ENCODE measurements around the gene CERS4.

The CERS4 gene

DNA sequence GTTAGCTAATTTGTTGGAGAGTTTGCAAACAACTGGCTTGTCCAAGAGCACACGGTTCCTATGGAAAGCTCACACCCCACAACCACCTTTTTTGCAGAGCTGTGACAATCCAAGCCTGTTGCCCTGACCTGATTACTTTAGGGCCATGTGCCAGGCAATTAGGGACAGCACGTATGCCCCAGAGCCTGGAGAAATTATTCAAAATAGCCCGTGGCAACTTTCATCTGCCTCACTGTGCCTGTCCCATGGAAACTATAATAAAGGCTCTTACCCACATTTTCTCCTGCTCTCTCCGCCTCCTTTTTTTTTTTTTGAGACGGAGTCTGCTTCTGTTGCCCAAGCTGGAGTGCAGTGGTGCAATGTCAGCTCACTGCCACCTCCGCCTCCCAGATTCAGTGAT lies 41.2 kb upstream of the CERS4 start:
- Histone ChIP-seq H3F3A (ENCODE audit: control insufficient read depth, insufficient read depth) (no peaks in the 10 kb centered on the region), H3K27ac (ENCODE audit: low read depth, low read length) (no peak overlapping the region), H3K36me3 (ENCODE audit: control insufficient read depth, low read length) (no peaks in the 10 kb centered on the region), H3K79me2 (ENCODE audit: control insufficient read depth, low read length) (no peaks in the 10 kb centered on the region), H3K9me3 (ENCODE audit: control insufficient read depth, insufficient read depth, low read length) (no peaks in the 10 kb centered on the region), H3K4me1 (ENCODE audit: control insufficient read depth, low read length) (no peaks in the 10 kb centered on the region), H4K20me1 (ENCODE audit: control insufficient read depth, insufficient read depth, low read depth, low read length) (no peaks in the 10 kb centered on the region), H3K4me3 (ENCODE audit: low read length) (no peak overlapping the region), H3K4me2 (ENCODE audit: low read length) (no peak overlapping the region), H3K27me3 (ENCODE audit: control insufficient read depth, low read length) (no peaks in the 10 kb centered on the region), H3K9me2 (replicated peaks; ENCODE audit: control insufficient read depth, low read length) (no peaks in the 10 kb centered on the region)
- TF ChIP-seq EZH2phosphoT487 (IDR thresholded peaks at IDR 0.05; ENCODE audit: borderline replicate concordance, low read length): no peak
- TF ChIP-seq, protein P1, sequence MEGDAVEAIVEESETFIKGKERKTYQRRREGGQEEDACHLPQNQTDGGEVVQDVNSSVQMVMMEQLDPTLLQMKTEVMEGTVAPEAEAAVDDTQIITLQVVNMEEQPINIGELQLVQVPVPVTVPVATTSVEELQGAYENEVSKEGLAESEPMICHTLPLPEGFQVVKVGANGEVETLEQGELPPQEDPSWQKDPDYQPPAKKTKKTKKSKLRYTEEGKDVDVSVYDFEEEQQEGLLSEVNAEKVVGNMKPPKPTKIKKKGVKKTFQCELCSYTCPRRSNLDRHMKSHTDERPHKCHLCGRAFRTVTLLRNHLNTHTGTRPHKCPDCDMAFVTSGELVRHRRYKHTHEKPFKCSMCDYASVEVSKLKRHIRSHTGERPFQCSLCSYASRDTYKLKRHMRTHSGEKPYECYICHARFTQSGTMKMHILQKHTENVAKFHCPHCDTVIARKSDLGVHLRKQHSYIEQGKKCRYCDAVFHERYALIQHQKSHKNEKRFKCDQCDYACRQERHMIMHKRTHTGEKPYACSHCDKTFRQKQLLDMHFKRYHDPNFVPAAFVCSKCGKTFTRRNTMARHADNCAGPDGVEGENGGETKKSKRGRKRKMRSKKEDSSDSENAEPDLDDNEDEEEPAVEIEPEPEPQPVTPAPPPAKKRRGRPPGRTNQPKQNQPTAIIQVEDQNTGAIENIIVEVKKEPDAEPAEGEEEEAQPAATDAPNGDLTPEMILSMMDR (IDR thresholded peaks at IDR 0.05; ENCODE audit: low read depth, low read length, poor library complexity, severe bottlenecking): no peak

GRCh38 chr19:8168537-8168936 lies 40.6 kb upstream of the CERS4 start:
- H3K27me3 ChIP-seq (ENCODE audit: control insufficient read depth, low read length): no peaks in the 10 kb centered on the region
- H3K36me3 ChIP-seq (ENCODE audit: control insufficient read depth, low read length): no peaks in the 10 kb centered on the region
- H3K9me2 ChIP-seq (replicated peaks; ENCODE audit: control insufficient read depth, low read length): no peaks in the 10 kb centered on the region
- TF ChIP-seq EZH2phosphoT487 (IDR thresholded peaks at IDR 0.05; ENCODE audit: borderline replicate concordance, low read length): no peak
- TF ChIP-seq, protein P1 (IDR thresholded peaks at IDR 0.05; ENCODE audit: low read depth, low read length, poor library complexity, severe bottlenecking): no peak
- no peaks in the 10 kb centered on the region for H4K20me1 ChIP-seq (ENCODE audit: control insufficient read depth, insufficient read depth, low read depth, low read length)
- no peak overlapping the region for H3K4me2 ChIP-seq (ENCODE audit: low read length)
- no peaks in the 10 kb centered on the region for H3K9me3 ChIP-seq (ENCODE audit: control insufficient read depth, insufficient read depth, low read length)
- no peaks in the 10 kb centered on the region for H3K79me2 ChIP-seq (ENCODE audit: control insufficient read depth, low read length)
- no peak overlapping the region for H3K4me3 ChIP-seq (ENCODE audit: low read length)
- H3K27ac ChIP-seq (ENCODE audit: low read depth, low read length): no peak overlapping the region
- no peaks in the 10 kb centered on the region for H3K4me1 ChIP-seq (ENCODE audit: control insufficient read depth, low read length)
- no peaks in the 10 kb centered on the region for H3F3A ChIP-seq (ENCODE audit: control insufficient read depth, insufficient read depth)

- no peaks in the 10 kb centered on the region for H3K9me3 ChIP-seq (ENCODE audit: control insufficient read depth, insufficient read depth, low read length)
Measured at GRCh38 chr19:8174706-8175105, 34.5 kb upstream of the CERS4 start.

More at GRCh38 chr19:8174706-8175105, 34.5 kb upstream of the CERS4 start:
- H3K27ac ChIP-seq (ENCODE audit: low read depth, low read length): no peak overlapping the region
- no peaks in the 10 kb centered on the region for H3K9me2 ChIP-seq (replicated peaks; ENCODE audit: control insufficient read depth, low read length)
- H3K4me3 ChIP-seq (ENCODE audit: low read length): no peak overlapping the region
- no peaks in the 10 kb centered on the region for H3K27me3 ChIP-seq (ENCODE audit: control insufficient read depth, low read length)
- no peaks in the 10 kb centered on the region for H3F3A ChIP-seq (ENCODE audit: control insufficient read depth, insufficient read depth)
- TF ChIP-seq, protein P1 (IDR thresholded peaks at IDR 0.05; ENCODE audit: low read depth, low read length, poor library complexity, severe bottlenecking): no peak
- TF ChIP-seq EZH2phosphoT487 (IDR thresholded peaks at IDR 0.05; ENCODE audit: borderline replicate concordance, low read length): no peak
- no peaks in the 10 kb centered on the region for H4K20me1 ChIP-seq (ENCODE audit: control insufficient read depth, insufficient read depth, low read depth, low read length)
- H3K36me3 ChIP-seq (ENCODE audit: control insufficient read depth, low read length): no peaks in the 10 kb centered on the region
- no peak overlapping the region for H3K4me2 ChIP-seq (ENCODE audit: low read length)
- no peaks in the 10 kb centered on the region for H3K79me2 ChIP-seq (ENCODE audit: control insufficient read depth, low read length)
- no peaks in the 10 kb centered on the region for H3K4me1 ChIP-seq (ENCODE audit: control insufficient read depth, low read length)

Data from DOHH2 (cell line).